Skeletal muscle satellite cell (primary cell): ENCODE data around the gene FMNL1.

Source experiments
- H3K27me3 ChIP-seq: 2 replicates; pipeline ENCODE4 v1.7.0; 2013; ENCODE audit warnings: low read length; ENCODE audit not compliant: control insufficient read depth, insufficient read depth
- H3K36me3 ChIP-seq: 2 replicates; pipeline ENCODE4 v1.7.0; 2013; ENCODE audit warnings: mild to moderate bottlenecking, control low read depth, low read length; ENCODE audit not compliant: insufficient read depth
- H3K4me1 ChIP-seq: 2 replicates; pipeline ENCODE4 v1.7.0; 2013; ENCODE audit warnings: low read length; ENCODE audit not compliant: control insufficient read depth, insufficient read depth
- H3K4me2 ChIP-seq: 2 replicates; pipeline ENCODE4 v1.7.0; 2013; ENCODE audit warnings: mild to moderate bottlenecking, low read length
- H3K4me3 ChIP-seq: 2 replicates; pipeline ENCODE4 v1.7.0; 2013; ENCODE audit warnings: low read length
- H3K9ac ChIP-seq: 2 replicates; pipeline ENCODE4 v1.7.0; 2013; ENCODE audit warnings: mild to moderate bottlenecking, low read depth, low read length, moderate library complexity
- H3K9me3 ChIP-seq: replicated peaks from 2 replicates; pipeline ENCODE4 v1.7.0; 2013; ENCODE audit warnings: mild to moderate bottlenecking, control low read depth, low read length

FMNL1 gene

GRCh38 chr17:45289301-45290268, 67.9 kb downstream of the FMNL1 start:
- H3K4me3 ChIP-seq: no peak overlapping the region

GRCh38 chr17:45290269-45290765, 68.6 kb downstream of the FMNL1 start:
- peaks cover 76% of the 10 kb centered on the region for H3K36me3 ChIP-seq
- H3K9me3 ChIP-seq: no peaks in the 10 kb centered on the region
- H3K4me1 ChIP-seq: peaks cover 60% of the 10 kb centered on the region
- H3K4me2 ChIP-seq: no peak overlapping the region
- no peak overlapping the region for H3K4me3 ChIP-seq
- no peak overlapping the region for H3K9ac ChIP-seq
- no peaks in the 10 kb centered on the region for H3K27me3 ChIP-seq

More at GRCh38 chr17:45289301-45290268, 67.9 kb downstream of the FMNL1 start:
- H3K36me3 ChIP-seq: peaks cover 81% of the 10 kb centered on the region
- no peaks in the 10 kb centered on the region for H3K9me3 ChIP-seq
- H3K4me2 ChIP-seq: no peak overlapping the region
- no peak overlapping the region for H3K9ac ChIP-seq
- H3K4me1 ChIP-seq: peaks cover 54% of the 10 kb centered on the region
- H3K27me3 ChIP-seq: no peaks in the 10 kb centered on the region

- no peak overlapping the region for H3K4me2 ChIP-seq
- H3K27me3 ChIP-seq: no peaks in the 10 kb centered on the region
- H3K9ac ChIP-seq: no peak overlapping the region
- no peaks in the 10 kb centered on the region for H3K9me3 ChIP-seq
- no peak overlapping the region for H3K4me3 ChIP-seq
- peaks cover 69% of the 10 kb centered on the region for H3K4me1 ChIP-seq
- peaks cover 72% of the 10 kb centered on the region for H3K36me3 ChIP-seq
These were observed 69.6 kb downstream of the FMNL1 start for GRCh38 chr17:45291171-45291805.

- Histone ChIP-seq H3K9me3 (no peaks in the 10 kb centered on the region), H3K9ac (peak overlapping the region; percentile 46), H3K4me2 (peak overlapping the region; percentile 69), H3K36me3 (peaks cover 70% of the 10 kb centered on the region), H3K4me1 (peaks cover 77% of the 10 kb centered on the region), H3K27me3 (no peaks in the 10 kb centered on the region), H3K4me3 (no peak overlapping the region)
These were observed 71.2 kb downstream of the FMNL1 start for GRCh38 chr17:45292696-45293412.

- Histone ChIP-seq H3K4me1 (peaks cover 78% of the 10 kb centered on the region), H3K27me3 (no peaks in the 10 kb centered on the region), H3K9me3 (no peaks in the 10 kb centered on the region), H3K9ac (peak overlapping the region; percentile 46), H3K4me3 (no peak overlapping the region), H3K4me2 (peak overlapping the region; percentile 69), H3K36me3 (peaks cover 66% of the 10 kb centered on the region)
These were observed 71.9 kb downstream of the FMNL1 start for GRCh38 chr17:45293413-45294211.

- Histone ChIP-seq H3K4me1 (peaks cover 87% of the 10 kb centered on the region), H3K9ac (peak overlapping the region; percentile 17)
These were observed 72.8 kb downstream of the FMNL1 start for GRCh38 chr17:45294506-45294905.

GRCh38 chr17:45296003-45296832, 74.5 kb downstream of the FMNL1 start:
- no peak overlapping the region for H3K9ac ChIP-seq
- H3K27me3 ChIP-seq: no peaks in the 10 kb centered on the region
- H3K4me3 ChIP-seq: no peak overlapping the region
- H3K4me2 ChIP-seq: peak overlapping the region; percentile 45
- no peaks in the 10 kb centered on the region for H3K9me3 ChIP-seq
- peaks cover 44% of the 10 kb centered on the region for H3K36me3 ChIP-seq
- peaks cover 80% of the 10 kb centered on the region for H3K4me1 ChIP-seq

More at GRCh38 chr17:45294506-45294905, 72.8 kb downstream of the FMNL1 start:
- H3K9me3 ChIP-seq: no peaks in the 10 kb centered on the region
- H3K36me3 ChIP-seq: peaks cover 61% of the 10 kb centered on the region
- peak overlapping the region; percentile 69 for H3K4me2 ChIP-seq
- H3K27me3 ChIP-seq: no peaks in the 10 kb centered on the region
- H3K4me3 ChIP-seq: no peak overlapping the region

GRCh38 chr17:45296833-45297124, 75.1 kb downstream of the FMNL1 start:
- Histone ChIP-seq H3K36me3 (peaks cover 38% of the 10 kb centered on the region), H3K9ac (no peak overlapping the region), H3K4me1 (peaks cover 77% of the 10 kb centered on the region), H3K27me3 (no peaks in the 10 kb centered on the region), H3K4me2 (no peak overlapping the region), H3K9me3 (no peaks in the 10 kb centered on the region), H3K4me3 (no peak overlapping the region)
